Mesendoderm (in vitro differentiated cells): ENCODE measurements around the gene PIEZO2.
A peak's percentile ranks its signal among the peaks of the same experiment; 100 is the strongest.

Source experiments
- DNase-seq: peaks from one replicate; pipeline ENCODE4 v3.0.0; 2013
- H2AK5ac ChIP-seq: 2 replicates; pipeline ENCODE4 v1.6.1; 2013; ENCODE audit warnings: low read length, inconsistent platforms
- H2BK120ac ChIP-seq: 2 replicates; pipeline ENCODE4 v1.6.1; 2013; ENCODE audit warnings: low read depth, mild to moderate bottlenecking, low read length, moderate library complexity, mixed read lengths
- H2BK15ac ChIP-seq: replicated peaks from 2 replicates; pipeline ENCODE4 v1.6.1; 2013; ENCODE audit warnings: low read depth, mild to moderate bottlenecking, moderate library complexity
- H2BK5ac ChIP-seq: 2 replicates; pipeline ENCODE4 v1.6.1; 2013; ENCODE audit warnings: low read length, inconsistent platforms
- H3K18ac ChIP-seq: 2 replicates; pipeline ENCODE4 v1.6.1; 2013; ENCODE audit warnings: mild to moderate bottlenecking, low read length, mixed read lengths
- H3K23ac ChIP-seq: one replicate; pipeline ENCODE4 v1.6.1; 2013; ENCODE audit warnings: low read length
- H3K27ac ChIP-seq: 2 replicates; pipeline ENCODE4 v1.5.1; 2013; ENCODE audit warnings: low read depth, mild to moderate bottlenecking, inconsistent platforms, low read length, moderate library complexity
- H3K27me3 ChIP-seq: 2 replicates; pipeline ENCODE4 v1.6.1; 2013; ENCODE audit warnings: low read length, control low read depth, mild to moderate bottlenecking, inconsistent platforms; ENCODE audit not compliant: insufficient read depth, poor library complexity
- H3K36me3 ChIP-seq: 2 replicates; pipeline ENCODE4 v1.6.1; 2013; ENCODE audit warnings: low read length, inconsistent platforms; ENCODE audit not compliant: control insufficient read depth, insufficient read depth
- H3K4ac ChIP-seq: one replicate; pipeline ENCODE4 v1.6.1; 2013; ENCODE audit warnings: low read depth, mild to moderate bottlenecking, low read length, moderate library complexity
- H3K4me1 ChIP-seq: 2 replicates; pipeline ENCODE4 v1.6.1; 2013; ENCODE audit warnings: low read depth, low read length, inconsistent platforms; ENCODE audit not compliant: control insufficient read depth
- H3K4me2 ChIP-seq: 2 replicates; pipeline ENCODE4 v1.6.1; 2013; ENCODE audit warnings: low read length
- H3K4me3 ChIP-seq: 2 replicates; pipeline ENCODE4 v1.5.1; 2013; ENCODE audit warnings: mild to moderate bottlenecking, low read length
- H3K56ac ChIP-seq: one replicate; pipeline ENCODE4 v1.6.1; 2013; ENCODE audit warnings: low read length
- H3K79me1 ChIP-seq: 2 replicates; pipeline ENCODE4 v1.6.1; 2013; ENCODE audit warnings: low read length, inconsistent platforms
- H3K79me2 ChIP-seq: 2 replicates; pipeline ENCODE4 v1.6.1; 2013; ENCODE audit warnings: mild to moderate bottlenecking, low read length; ENCODE audit not compliant: control insufficient read depth, insufficient read depth
- H3K9ac ChIP-seq: 2 replicates; pipeline ENCODE4 v1.6.1; 2013; ENCODE audit warnings: low read length, inconsistent platforms
- H4K5ac ChIP-seq: one replicate; pipeline ENCODE4 v1.6.1; 2013; ENCODE audit warnings: low read length
- H4K8ac ChIP-seq: one replicate; pipeline ENCODE4 v1.6.1; 2013; ENCODE audit warnings: low read depth, mild to moderate bottlenecking, control low read depth, low read length, moderate library complexity
- WGBS: extraction: QIAGEN DNeasy Blood & Tissue Kit; methylation state at CpG from one replicate; pipeline ENCODE4 v1.1.7; 2013; ENCODE audit warnings: low lambda C conversion rate, missing lambda C conversion rate; ENCODE audit not compliant: insufficient coverage; ENCODE audit errors: extremely low coverage; 5-methylcytosine and 5-hydroxymethylcytosine counted together

The PIEZO2 gene

GRCh38 chr18:10839421-10839820 is 309.9 kb downstream of the PIEZO2 start:
- H2BK15ac ChIP-seq = no peak overlapping the region

DNA sequence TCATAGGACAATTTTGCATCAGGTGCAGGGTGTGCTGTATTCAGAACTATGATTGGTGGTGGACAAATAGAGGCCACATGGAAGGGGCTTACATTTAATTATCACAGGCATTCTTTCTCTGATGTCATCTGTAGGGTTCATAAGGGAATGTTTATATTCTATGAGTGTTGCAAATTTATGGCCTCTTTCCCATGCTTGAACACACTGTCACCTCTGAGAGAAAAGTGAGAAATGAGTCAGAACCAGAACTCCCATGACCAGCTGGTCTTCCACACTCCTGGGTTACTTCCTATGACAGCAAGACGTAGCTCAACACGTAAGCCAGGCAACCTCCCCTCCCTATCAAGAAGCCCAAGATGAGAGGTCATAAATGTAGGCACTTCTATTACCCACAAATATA is 310.8 kb downstream of the PIEZO2 start:
- no peak overlapping the region for H3K18ac ChIP-seq
- DNase-seq = no peak
- no peak overlapping the region for H3K4me3 ChIP-seq
- no peak overlapping the region for H3K4ac ChIP-seq
- no peak overlapping the region for H3K9ac ChIP-seq
- no CpG with 5 or more reads among the region's 2 CpGs for WGBS
- H2BK5ac ChIP-seq = no peak overlapping the region
- no peak overlapping the region for H4K8ac ChIP-seq
- H3K4me2 ChIP-seq = no peak overlapping the region
- no peak overlapping the region for H3K56ac ChIP-seq
- no peak overlapping the region for H2BK15ac ChIP-seq
- H3K4me1 ChIP-seq = no peaks in the 10 kb centered on the region
- H3K27ac ChIP-seq = no peak overlapping the region
- H3K79me1 ChIP-seq = no peaks in the 10 kb centered on the region
- H3K36me3 ChIP-seq = no peaks in the 10 kb centered on the region
- H3K23ac ChIP-seq = no peak overlapping the region
- no peak overlapping the region for H2BK120ac ChIP-seq
- no peak overlapping the region for H2AK5ac ChIP-seq
- no peaks in the 10 kb centered on the region for H3K27me3 ChIP-seq
- no peak overlapping the region for H4K5ac ChIP-seq
- H3K79me2 ChIP-seq = no peaks in the 10 kb centered on the region

More at GRCh38 chr18:10839421-10839820, 309.9 kb downstream of the PIEZO2 start:
- no peak overlapping the region for H3K18ac ChIP-seq
- no peaks in the 10 kb centered on the region for H3K36me3 ChIP-seq
- H3K23ac ChIP-seq = no peak overlapping the region
- no peaks in the 10 kb centered on the region for H3K79me2 ChIP-seq
- no CpG with 5 or more reads among the region's 1 CpG for WGBS
- H3K4me1 ChIP-seq = no peaks in the 10 kb centered on the region
- H3K56ac ChIP-seq = no peak overlapping the region
- no peak overlapping the region for H3K9ac ChIP-seq
- H3K27me3 ChIP-seq = no peaks in the 10 kb centered on the region
- H3K27ac ChIP-seq = no peak overlapping the region
- H2AK5ac ChIP-seq = no peak overlapping the region
- no peak overlapping the region for H2BK120ac ChIP-seq
- H3K4me3 ChIP-seq = no peak overlapping the region
- H4K8ac ChIP-seq = no peak overlapping the region
- H4K5ac ChIP-seq = no peak overlapping the region
- no peak overlapping the region for H3K4me2 ChIP-seq
- H2BK5ac ChIP-seq = no peak overlapping the region
- H3K79me1 ChIP-seq = no peaks in the 10 kb centered on the region
- no peak for DNase-seq
- no peak overlapping the region for H3K4ac ChIP-seq

DNA sequence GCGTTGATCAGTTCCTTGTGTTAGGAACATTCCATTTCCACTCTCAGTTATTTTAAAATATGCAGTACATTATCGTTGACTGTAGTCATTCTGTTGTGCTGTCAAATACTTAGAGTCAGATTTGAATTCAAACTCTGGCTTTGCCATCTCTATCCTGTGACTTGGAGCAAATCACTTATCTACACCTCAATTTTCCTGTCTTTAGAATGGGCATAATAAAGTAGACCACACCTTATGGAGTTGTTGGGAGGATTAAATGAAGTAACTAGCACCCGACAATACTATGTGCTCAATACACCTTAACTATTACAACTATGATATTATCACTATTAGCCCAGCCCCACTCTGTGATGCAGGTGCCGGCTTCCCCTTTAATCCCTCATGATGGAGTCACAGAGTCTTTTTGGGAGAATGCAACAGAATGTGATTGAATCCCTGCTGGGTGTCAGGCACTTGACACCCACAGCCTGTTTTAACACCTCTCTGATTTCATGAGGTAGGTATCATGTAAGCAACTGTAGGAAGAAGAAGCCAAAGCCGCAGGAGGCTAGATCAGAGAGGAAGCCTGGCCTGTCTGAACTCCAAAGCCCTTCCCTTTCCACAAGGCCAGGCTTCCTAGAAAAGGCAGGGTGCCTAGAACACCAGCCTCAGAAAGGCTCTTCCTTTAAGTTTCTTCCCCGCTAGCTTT is 315.1 kb downstream of the PIEZO2 start:
- Histone ChIP-seq H2AK5ac (no peak overlapping the region), H2BK120ac (no peak overlapping the region), H3K4ac (no peak overlapping the region), H3K4me1 (no peaks in the 10 kb centered on the region), H3K18ac (no peak overlapping the region), H3K36me3 (no peaks in the 10 kb centered on the region), H3K4me3 (no peak overlapping the region), H3K23ac (no peak overlapping the region), H3K56ac (no peak overlapping the region), H3K27ac (peak overlapping the region; percentile 17), H3K9ac (no peak overlapping the region), H3K79me2 (no peaks in the 10 kb centered on the region), H2BK5ac (no peak overlapping the region), H4K8ac (no peak overlapping the region), H3K27me3 (no peaks in the 10 kb centered on the region), H4K5ac (no peak overlapping the region), H3K4me2 (no peak overlapping the region), H3K79me1 (no peaks in the 10 kb centered on the region), H2BK15ac (no peak overlapping the region)
- peak; percentile 79 for DNase-seq
- no CpG with 5 or more reads among the region's 6 CpGs for WGBS

DNA sequence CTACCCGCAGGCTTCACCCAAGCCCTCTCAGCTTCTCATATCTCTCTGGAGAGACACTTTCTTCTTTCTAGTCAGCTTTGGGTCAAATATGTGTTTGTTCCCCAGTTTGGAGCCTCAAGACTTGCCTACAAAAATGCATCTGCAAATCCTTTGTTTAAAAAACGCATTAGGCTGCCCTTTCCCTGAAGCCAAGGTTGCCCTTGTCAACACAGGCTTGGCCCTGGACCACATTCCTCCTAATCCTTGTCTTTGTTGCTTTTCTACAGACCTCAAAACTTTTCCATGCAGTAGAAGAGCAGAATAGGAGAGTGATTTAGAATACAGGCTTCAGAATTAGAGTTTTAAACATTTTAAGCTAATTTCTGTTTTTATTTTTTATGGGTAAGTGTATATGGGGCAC is 315.7 kb downstream of the PIEZO2 start:
- Histone ChIP-seq H3K9ac (no peak overlapping the region), H2BK5ac (no peak overlapping the region), H3K4me1 (no peaks in the 10 kb centered on the region), H3K18ac (no peak overlapping the region), H2BK15ac (no peak overlapping the region), H4K5ac (no peak overlapping the region), H4K8ac (no peak overlapping the region), H2AK5ac (no peak overlapping the region), H3K4me3 (no peak overlapping the region), H3K36me3 (no peaks in the 10 kb centered on the region), H3K27me3 (no peaks in the 10 kb centered on the region), H2BK120ac (no peak overlapping the region), H3K23ac (no peak overlapping the region), H3K4me2 (no peak overlapping the region), H3K56ac (no peak overlapping the region), H3K27ac (no peak overlapping the region), H3K4ac (no peak overlapping the region), H3K79me2 (no peaks in the 10 kb centered on the region), H3K79me1 (no peaks in the 10 kb centered on the region)
- DNase-seq = no peak
- WGBS = no CpG with 5 or more reads among the region's 2 CpGs

- Histone ChIP-seq H3K27ac (no peak overlapping the region), H3K27me3 (no peaks in the 10 kb centered on the region)
- no CpG with 5 or more reads among the region's 2 CpGs for WGBS
These were observed 323.0 kb downstream of the PIEZO2 start for GRCh38 chr18:10826400-10826799.

DNA sequence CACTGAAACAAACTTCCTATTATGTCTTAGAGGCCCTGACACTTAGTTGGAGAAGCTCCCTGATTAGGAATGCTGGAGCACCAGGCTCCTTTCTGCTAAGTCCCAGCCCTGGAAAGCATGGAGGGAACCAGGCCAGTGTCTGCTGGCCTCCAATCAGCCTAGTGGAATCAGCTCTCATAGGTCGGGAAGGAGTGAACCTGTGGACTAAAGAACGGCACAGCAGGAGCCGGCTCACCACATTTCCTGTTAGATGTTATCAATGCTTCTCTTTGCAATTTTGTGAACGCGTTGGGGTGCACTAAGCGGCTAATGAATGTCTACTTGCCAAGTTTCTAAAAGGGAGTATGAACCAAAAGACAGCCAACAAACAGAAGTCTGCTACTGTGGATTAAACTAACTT is 326.9 kb downstream of the PIEZO2 start:
- no peaks in the 10 kb centered on the region for H3K79me2 ChIP-seq
- H2BK120ac ChIP-seq = no peak overlapping the region
- no peak overlapping the region for H3K4me3 ChIP-seq
- no peak overlapping the region for H3K18ac ChIP-seq
- no peaks in the 10 kb centered on the region for H3K79me1 ChIP-seq
- no peak overlapping the region for H3K9ac ChIP-seq
- H2BK5ac ChIP-seq = no peak overlapping the region
- H3K27ac ChIP-seq = no peak overlapping the region
- peak; percentile 95 for DNase-seq
- H3K27me3 ChIP-seq = no peaks in the 10 kb centered on the region
- H2BK15ac ChIP-seq = no peak overlapping the region
- no peak overlapping the region for H3K4ac ChIP-seq
- H3K36me3 ChIP-seq = no peaks in the 10 kb centered on the region
- H3K56ac ChIP-seq = no peak overlapping the region
- H4K5ac ChIP-seq = no peak overlapping the region
- no peak overlapping the region for H3K23ac ChIP-seq
- no peaks in the 10 kb centered on the region for H3K4me1 ChIP-seq
- no peak overlapping the region for H3K4me2 ChIP-seq
- no CpG with 5 or more reads among the region's 6 CpGs for WGBS
- H2AK5ac ChIP-seq = no peak overlapping the region
- no peak overlapping the region for H4K8ac ChIP-seq

More at GRCh38 chr18:10826400-10826799, 323.0 kb downstream of the PIEZO2 start:
- H3K18ac ChIP-seq = no peak overlapping the region
- no peak overlapping the region for H2BK120ac ChIP-seq
- H2BK5ac ChIP-seq = no peak overlapping the region
- no peaks in the 10 kb centered on the region for H3K4me1 ChIP-seq
- H4K5ac ChIP-seq = no peak overlapping the region
- no peaks in the 10 kb centered on the region for H3K79me2 ChIP-seq
- no peak overlapping the region for H4K8ac ChIP-seq
- DNase-seq = no peak
- H2BK15ac ChIP-seq = no peak overlapping the region
- H3K4me2 ChIP-seq = no peak overlapping the region
- no peak overlapping the region for H3K56ac ChIP-seq
- no peak overlapping the region for H3K4me3 ChIP-seq
- no peak overlapping the region for H2AK5ac ChIP-seq
- H3K36me3 ChIP-seq = no peaks in the 10 kb centered on the region
- H3K23ac ChIP-seq = no peak overlapping the region
- no peak overlapping the region for H3K4ac ChIP-seq
- no peaks in the 10 kb centered on the region for H3K79me1 ChIP-seq
- no peak overlapping the region for H3K9ac ChIP-seq
